Nephron (organoid): ENCODE data around the gene TMEM245.
"Not testable (repeated sequence)": the region's sequence is repeated elsewhere in the genome, so short reads cannot be mapped to it uniquely, and the experiment has no call there.

ENCODE experiments used
- H3K27ac Mint-ChIP-seq, 3 experiments: 2 replicates each; pipeline ENCODE4 v1.8.0; 2020; ENCODE audit warnings: mixed read lengths in 3 of 3, mild to moderate bottlenecking in 2 of 3, moderate library complexity in 1 of 3
- H3K27me3 Mint-ChIP-seq: 2 replicates; pipeline ENCODE4 v1.8.0; 2021; ENCODE audit warnings: low read depth, mild to moderate bottlenecking, moderate library complexity, mixed read lengths
- H3K36me3 Mint-ChIP-seq: 2 replicates; pipeline ENCODE4 v1.8.0; 2020; ENCODE audit warnings: low read depth, mixed read lengths
- H3K4me1 Mint-ChIP-seq: 2 replicates; pipeline ENCODE4 v1.8.0; 2020; ENCODE audit warnings: mixed read lengths
- H3K4me3 Mint-ChIP-seq, 3 experiments: 2 replicates each; pipeline ENCODE4 v1.8.0; 2020; ENCODE audit warnings: mild to moderate bottlenecking in 3 of 3, mixed read lengths in 3 of 3, moderate library complexity in 2 of 3
- H3K9me3 Mint-ChIP-seq: 2 replicates; pipeline ENCODE4 v1.8.0; 2020; ENCODE audit warnings: mixed read lengths
- TF ChIP-seq, protein P1 (sequence below), 3 experiments: fragments of 200-600 bp; sonication (generic); IDR thresholded peaks; one replicate each; pipeline ENCODE4 v1.5.0; 2021; ENCODE audit warnings: antibody characterized with exemption in 3 of 3; ENCODE audit not compliant: unreplicated experiment in 3 of 3

Gene TMEM245

GRCh38 chr9:109064963-109065702, 54.6 kb downstream of the TMEM245 start:
- Mint-ChIP-seq H3K27me3 (no peaks in the 10 kb centered on the region), H3K4me1 (no peaks in the 10 kb centered on the region), H3K36me3 (peaks cover 40% of the 10 kb centered on the region), H3K4me3 (no peak overlapping the region), H3K9me3 (no peaks in the 10 kb centered on the region), H3K27ac (no peak overlapping the region)
- TF ChIP-seq, protein P1, sequence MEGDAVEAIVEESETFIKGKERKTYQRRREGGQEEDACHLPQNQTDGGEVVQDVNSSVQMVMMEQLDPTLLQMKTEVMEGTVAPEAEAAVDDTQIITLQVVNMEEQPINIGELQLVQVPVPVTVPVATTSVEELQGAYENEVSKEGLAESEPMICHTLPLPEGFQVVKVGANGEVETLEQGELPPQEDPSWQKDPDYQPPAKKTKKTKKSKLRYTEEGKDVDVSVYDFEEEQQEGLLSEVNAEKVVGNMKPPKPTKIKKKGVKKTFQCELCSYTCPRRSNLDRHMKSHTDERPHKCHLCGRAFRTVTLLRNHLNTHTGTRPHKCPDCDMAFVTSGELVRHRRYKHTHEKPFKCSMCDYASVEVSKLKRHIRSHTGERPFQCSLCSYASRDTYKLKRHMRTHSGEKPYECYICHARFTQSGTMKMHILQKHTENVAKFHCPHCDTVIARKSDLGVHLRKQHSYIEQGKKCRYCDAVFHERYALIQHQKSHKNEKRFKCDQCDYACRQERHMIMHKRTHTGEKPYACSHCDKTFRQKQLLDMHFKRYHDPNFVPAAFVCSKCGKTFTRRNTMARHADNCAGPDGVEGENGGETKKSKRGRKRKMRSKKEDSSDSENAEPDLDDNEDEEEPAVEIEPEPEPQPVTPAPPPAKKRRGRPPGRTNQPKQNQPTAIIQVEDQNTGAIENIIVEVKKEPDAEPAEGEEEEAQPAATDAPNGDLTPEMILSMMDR (IDR thresholded peaks at IDR 0.05; ENCODE audit: unreplicated experiment in 3 of 3), result no peak

- Mint-ChIP-seq H3K9me3 (no peaks in the 10 kb centered on the region), H3K36me3 (peaks cover 52% of the 10 kb centered on the region), H3K27me3 (no peaks in the 10 kb centered on the region), H3K4me1 (no peaks in the 10 kb centered on the region), H3K4me3 (no peak overlapping the region), H3K27ac (no peak overlapping the region)
- TF ChIP-seq, protein P1 (IDR thresholded peaks at IDR 0.05; ENCODE audit: unreplicated experiment in 3 of 3), result no peak
Measured at GRCh38 chr9:109063760-109064159, 56.0 kb downstream of the TMEM245 start.

DNA sequence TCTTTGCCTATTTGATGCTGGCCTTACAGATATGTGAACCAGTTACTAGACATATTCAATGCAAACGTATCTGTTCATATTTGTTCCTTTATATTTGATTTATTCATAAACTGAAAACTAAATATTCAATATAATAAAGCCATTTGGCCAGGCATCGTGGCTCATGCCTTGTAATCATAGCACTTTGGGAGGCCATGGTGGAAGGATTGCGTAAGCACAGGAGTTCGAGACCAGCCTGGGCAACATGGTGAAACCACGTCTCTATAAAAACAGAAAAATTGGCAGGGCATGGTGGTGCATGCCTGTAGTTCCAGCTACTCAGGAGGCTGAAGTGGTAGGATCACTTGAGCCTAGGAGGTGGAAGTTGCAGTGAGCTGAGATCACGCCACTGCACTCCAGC, 57.2 kb downstream of the TMEM245 start:
- no peaks in the 10 kb centered on the region for H3K4me1 Mint-ChIP-seq
- no peak overlapping the region for H3K4me3 Mint-ChIP-seq
- TF ChIP-seq, protein P1 (IDR thresholded peaks at IDR 0.05; ENCODE audit: unreplicated experiment in 3 of 3), result no peak
- peaks cover 57% of the 10 kb centered on the region for H3K36me3 Mint-ChIP-seq
- no peaks in the 10 kb centered on the region for H3K27me3 Mint-ChIP-seq
- H3K27ac Mint-ChIP-seq, result no peak overlapping the region
- H3K9me3 Mint-ChIP-seq, result no peaks in the 10 kb centered on the region

GRCh38 chr9:109060191-109060590, 59.6 kb downstream of the TMEM245 start:
- peaks cover 64% of the 10 kb centered on the region for H3K36me3 Mint-ChIP-seq
- TF ChIP-seq, protein P1 (IDR thresholded peaks at IDR 0.05; ENCODE audit: unreplicated experiment in 3 of 3), result no peak
- no peak overlapping the region for H3K27ac Mint-ChIP-seq
- H3K4me1 Mint-ChIP-seq, result no peaks in the 10 kb centered on the region
- H3K4me3 Mint-ChIP-seq, result no peak overlapping the region
- no peaks in the 10 kb centered on the region for H3K9me3 Mint-ChIP-seq
- H3K27me3 Mint-ChIP-seq, result no peaks in the 10 kb centered on the region

DNA sequence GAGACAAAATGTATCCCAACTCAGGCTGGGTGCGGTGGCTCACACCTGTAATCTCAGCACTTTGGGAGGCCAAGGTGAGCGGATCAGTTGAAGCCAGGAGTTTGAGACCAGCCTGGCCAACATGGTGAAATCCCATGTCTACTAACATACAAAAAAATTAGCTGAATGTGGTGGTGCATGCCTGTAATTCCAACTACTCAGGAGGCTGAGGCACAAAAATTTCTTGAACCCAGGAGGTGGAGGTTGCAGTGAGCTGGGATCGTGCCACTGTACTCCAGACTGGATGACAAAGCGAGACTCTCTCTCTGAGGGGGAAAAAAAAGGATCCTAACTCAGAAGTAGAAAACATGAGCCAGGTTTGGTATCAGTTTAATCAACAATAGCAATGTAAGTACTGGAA, 66.6 kb downstream of the TMEM245 start:
- not testable (repeated sequence) for H3K27ac Mint-ChIP-seq, H3K27me3 Mint-ChIP-seq, H3K4me3 Mint-ChIP-seq, H3K4me1 Mint-ChIP-seq, H3K9me3 Mint-ChIP-seq
- peaks cover 84% of the 10 kb centered on the region for H3K36me3 Mint-ChIP-seq

DNA sequence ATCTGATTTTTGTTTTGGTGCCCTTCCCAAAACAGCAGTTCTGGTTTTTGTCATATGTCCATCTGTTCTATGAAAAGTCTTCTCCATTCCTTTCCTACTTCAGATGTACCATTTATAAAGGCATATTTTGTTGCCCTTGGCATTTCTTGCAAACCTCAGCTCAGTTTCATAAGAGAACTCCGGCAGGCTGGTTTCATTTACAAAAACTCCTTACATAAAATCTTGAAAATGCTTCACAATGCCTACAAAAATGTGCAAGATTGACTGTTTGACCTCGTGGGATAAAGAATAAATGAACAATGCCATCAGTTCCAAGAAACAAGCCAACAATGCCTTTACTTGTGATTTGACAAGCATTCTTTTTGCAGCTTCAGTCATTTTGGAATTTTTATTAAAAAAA, 67.3 kb downstream of the TMEM245 start:
- Mint-ChIP-seq H3K27ac (no peak overlapping the region), H3K4me1 (no peaks in the 10 kb centered on the region), H3K9me3 (no peaks in the 10 kb centered on the region), H3K36me3 (peaks cover 81% of the 10 kb centered on the region), H3K27me3 (no peaks in the 10 kb centered on the region), H3K4me3 (no peak overlapping the region)
- TF ChIP-seq, protein P1 (IDR thresholded peaks at IDR 0.05; ENCODE audit: unreplicated experiment in 3 of 3), result no peak
